Skeletal muscle tissue (tissue), 4 donors: ENCODE results near the gene CBFA2T3. TPM values are rescaled to one million over a fixed set of nuclear protein-coding genes. Genes with fewer than 3 reads are reported as not detected.

Experiments
- H3K27ac ChIP-seq: one replicate; pipeline ENCODE4 v1.7.0; 2013; ENCODE audit warnings: mild to moderate bottlenecking, low read depth, low read length, inconsistent platforms
- H3K27me3 ChIP-seq, 3 donors: one replicate each; pipeline ENCODE4 v1.7.0; 2013; ENCODE audit warnings: low read length in 3 of 3; ENCODE audit not compliant: control insufficient read depth in 3 of 3, insufficient read depth in 3 of 3
- H3K36me3 ChIP-seq, 3 donors: one replicate each; pipeline ENCODE4 v1.7.0; 2013; ENCODE audit warnings: low read length in 3 of 3; ENCODE audit not compliant: control insufficient read depth in 3 of 3, insufficient read depth in 3 of 3
- H3K4me1 ChIP-seq, 3 donors: one replicate each; pipeline ENCODE4 v1.7.0; 2013; ENCODE audit warnings: low read length in 3 of 3, mild to moderate bottlenecking in 3 of 3; ENCODE audit not compliant: control insufficient read depth in 3 of 3, insufficient read depth in 3 of 3
- H3K4me3 ChIP-seq, 3 donors: one replicate each; pipeline ENCODE4 v1.7.0; 2013; ENCODE audit warnings: low read length in 3 of 3
- H3K9ac ChIP-seq, 3 donors: one replicate each; pipeline ENCODE4 v1.7.0; 2013; ENCODE audit warnings: low read length in 3 of 3, mild to moderate bottlenecking in 3 of 3, moderate library complexity in 2 of 3, low read depth in 1 of 3
- H3K9me3 ChIP-seq, 3 donors: one replicate each; pipeline ENCODE4 v1.7.0; 2013; ENCODE audit warnings: low read length in 3 of 3; ENCODE audit not compliant: control insufficient read depth in 3 of 3
- total RNA-seq: library from RNA; depleted of rRNA; stranded (reverse); fragments of >200 nt; gene quantifications from one replicate; pipeline ENCODE4 v1.2.3, GENCODE V29; 2014
- donor health status: Osteomylitis.

CBFA2T3 gene
- total RNA-seq, 1 donor from 2014 or later, result 2.1 TPM

- H3K27me3 ChIP-seq, result peaks cover 22 to 58% (median 55%) of the 10 kb centered on the region in 3 donors
- peaks cover 0 to 8% (median 6%) of the 10 kb centered on the region in 3 donors for H3K4me1 ChIP-seq
- H3K9ac ChIP-seq, result no peak overlapping the region
- H3K36me3 ChIP-seq, result no peaks in the 10 kb centered on the region
- H3K4me3 ChIP-seq, result no peak overlapping the region
- H3K27ac ChIP-seq, result no peak overlapping the region
- no peaks in the 10 kb centered on the region for H3K9me3 ChIP-seq
These were observed 515 bp downstream of the CBFA2T3 start for GRCh38 chr16:88976366-88977017.

- H3K36me3 ChIP-seq, result no peaks in the 10 kb centered on the region
- H3K27ac ChIP-seq, result no peak overlapping the region
- no peak overlapping the region for H3K4me3 ChIP-seq
- H3K4me1 ChIP-seq, result peaks cover 0 to 8% (median 6%) of the 10 kb centered on the region in 3 donors
- no peak overlapping the region for H3K9ac ChIP-seq
- H3K27me3 ChIP-seq, result peaks cover 22 to 57% (median 54%) of the 10 kb centered on the region in 3 donors
- no peaks in the 10 kb centered on the region for H3K9me3 ChIP-seq
These were observed 1.4 kb downstream of the CBFA2T3 start for GRCh38 chr16:88975511-88976061.

GRCh38 chr16:88974916-88975215 is 2.1 kb downstream of the CBFA2T3 start:
- Histone ChIP-seq H3K9me3 (no peaks in the 10 kb centered on the region), H3K4me3 (no peak overlapping the region), H3K36me3 (no peaks in the 10 kb centered on the region), H3K27me3 (peaks cover 22 to 64% (median 61%) of the 10 kb centered on the region in 3 donors), H3K27ac (no peak overlapping the region), H3K9ac (no peak overlapping the region), H3K4me1 (peaks cover 0 to 8% (median 6%) of the 10 kb centered on the region in 3 donors)

GRCh38 chr16:88974080-88974915 is 2.7 kb downstream of the CBFA2T3 start:
- H3K4me1 ChIP-seq, result peaks cover 0 to 8% (median 6%) of the 10 kb centered on the region in 3 donors
- no peaks in the 10 kb centered on the region for H3K36me3 ChIP-seq
- H3K4me3 ChIP-seq, result no peak overlapping the region
- no peaks in the 10 kb centered on the region for H3K9me3 ChIP-seq
- no peak overlapping the region for H3K9ac ChIP-seq
- H3K27me3 ChIP-seq, result peaks cover 25 to 69% (median 67%) of the 10 kb centered on the region in 3 donors
- no peak overlapping the region for H3K27ac ChIP-seq

GRCh38 chr16:88973415-88974050 is 3.5 kb downstream of the CBFA2T3 start:
- Histone ChIP-seq H3K4me3 (no peak overlapping the region), H3K9ac (no peak overlapping the region), H3K27me3 (peaks cover 28 to 73% (median 72%) of the 10 kb centered on the region in 3 donors), H3K4me1 (peaks cover 3 to 7% (median 6%) of the 10 kb centered on the region in 3 donors), H3K27ac (no peak overlapping the region), H3K9me3 (no peaks in the 10 kb centered on the region), H3K36me3 (no peaks in the 10 kb centered on the region)

GRCh38 chr16:88973007-88973410 is 4.0 kb downstream of the CBFA2T3 start:
- Histone ChIP-seq H3K9ac (no peak overlapping the region), H3K4me3 (no peak overlapping the region), H3K4me1 (peaks cover 3 to 7% (median 4%) of the 10 kb centered on the region in 3 donors), H3K36me3 (no peaks in the 10 kb centered on the region), H3K9me3 (no peaks in the 10 kb centered on the region), H3K27me3 (peaks cover 31 to 73% (median 73%) of the 10 kb centered on the region in 3 donors), H3K27ac (no peak overlapping the region)

- no peaks in the 10 kb centered on the region for H3K9me3 ChIP-seq
- H3K36me3 ChIP-seq, result no peaks in the 10 kb centered on the region
- H3K27me3 ChIP-seq, result peaks cover 32 to 74% (median 73%) of the 10 kb centered on the region in 3 donors
- H3K4me1 ChIP-seq, result peaks cover 2 to 7% (median 3%) of the 10 kb centered on the region in 3 donors
- H3K4me3 ChIP-seq, result no peak overlapping the region
- H3K9ac ChIP-seq, result no peak overlapping the region
- H3K27ac ChIP-seq, result no peak overlapping the region
These were observed 4.7 kb downstream of the CBFA2T3 start for GRCh38 chr16:88972349-88972748.

- Histone ChIP-seq H3K36me3 (no peaks in the 10 kb centered on the region), H3K27ac (no peak overlapping the region), H3K9me3 (no peaks in the 10 kb centered on the region), H3K4me1 (peaks cover 0 to 4% (median 3%) of the 10 kb centered on the region in 3 donors), H3K9ac (no peak overlapping the region), H3K27me3 (peaks cover 35 to 76% (median 71%) of the 10 kb centered on the region in 3 donors), H3K4me3 (no peak overlapping the region)
These were observed 5.5 kb downstream of the CBFA2T3 start for GRCh38 chr16:88971371-88972097.

- Histone ChIP-seq H3K4me3 (no peak overlapping the region), H3K36me3 (no peaks in the 10 kb centered on the region), H3K27me3 (peaks cover 40 to 73% (median 69%) of the 10 kb centered on the region in 3 donors), H3K9ac (no peak overlapping the region), H3K9me3 (no peaks in the 10 kb centered on the region), H3K27ac (no peak overlapping the region), H3K4me1 (peaks cover 0 to 4% (median 3%) of the 10 kb centered on the region in 3 donors)
These were observed 6.4 kb downstream of the CBFA2T3 start for GRCh38 chr16:88970539-88971065.
